OCI-LY1 (cell line): ENCODE measurements around the gene CYTH4.

Experiments
- CTCF ChIP-seq: fragments of 200-600 bp; sonication (generic), shearing (Covaris generic); IDR thresholded peaks from 2 replicates; pipeline ENCODE4 v1.5.1; 2017; ENCODE audit warnings: mild to moderate bottlenecking, antibody characterized with exemption, low read length, moderate library complexity, mixed read lengths
- EZH2 ChIP-seq: fragments of 200-600 bp; sonication (generic), shearing (Covaris generic); IDR thresholded peaks from 2 replicates; pipeline ENCODE4 v1.8.0; 2017; ENCODE audit warnings: borderline replicate concordance, mixed run types, mild to moderate bottlenecking, antibody characterized with exemption, low read length, moderate library complexity, mixed read lengths

GRCh38 chr22:37281646-37282384, 493 bp upstream of the CYTH4 start:
- no peak for TF ChIP-seq CTCF
- no peak for TF ChIP-seq EZH2
